ENCODE data around the gene NREP.

GRCh38 chr5:111697215-111697614, 59.8 kb downstream of the NREP start:
- TF ChIP-seq ZNF232 (CRISPR knock-in tag; IDR thresholded peaks at IDR 0.05) (no peak), ZNF425 (CRISPR knock-in tag; conservative IDR thresholded peaks at IDR 0.05) (no peak), ERG (CRISPR knock-in tag; IDR thresholded peaks at IDR 0.05) (no peak), ZNF423 (CRISPR knock-in tag; IDR thresholded peaks at IDR 0.05) (no peak), SMAD3 (CRISPR knock-in tag; IDR thresholded peaks at IDR 0.05; ENCODE audit: borderline replicate concordance) (no peak), FOXJ3 (CRISPR knock-in tag; IDR thresholded peaks at IDR 0.05; ENCODE audit: borderline replicate concordance) (no peak), ESRRA (CRISPR knock-in tag; IDR thresholded peaks at IDR 0.05; ENCODE audit: borderline replicate concordance) (no peak)
- TF ChIP-seq, protein P1, sequence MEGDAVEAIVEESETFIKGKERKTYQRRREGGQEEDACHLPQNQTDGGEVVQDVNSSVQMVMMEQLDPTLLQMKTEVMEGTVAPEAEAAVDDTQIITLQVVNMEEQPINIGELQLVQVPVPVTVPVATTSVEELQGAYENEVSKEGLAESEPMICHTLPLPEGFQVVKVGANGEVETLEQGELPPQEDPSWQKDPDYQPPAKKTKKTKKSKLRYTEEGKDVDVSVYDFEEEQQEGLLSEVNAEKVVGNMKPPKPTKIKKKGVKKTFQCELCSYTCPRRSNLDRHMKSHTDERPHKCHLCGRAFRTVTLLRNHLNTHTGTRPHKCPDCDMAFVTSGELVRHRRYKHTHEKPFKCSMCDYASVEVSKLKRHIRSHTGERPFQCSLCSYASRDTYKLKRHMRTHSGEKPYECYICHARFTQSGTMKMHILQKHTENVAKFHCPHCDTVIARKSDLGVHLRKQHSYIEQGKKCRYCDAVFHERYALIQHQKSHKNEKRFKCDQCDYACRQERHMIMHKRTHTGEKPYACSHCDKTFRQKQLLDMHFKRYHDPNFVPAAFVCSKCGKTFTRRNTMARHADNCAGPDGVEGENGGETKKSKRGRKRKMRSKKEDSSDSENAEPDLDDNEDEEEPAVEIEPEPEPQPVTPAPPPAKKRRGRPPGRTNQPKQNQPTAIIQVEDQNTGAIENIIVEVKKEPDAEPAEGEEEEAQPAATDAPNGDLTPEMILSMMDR (IDR thresholded peaks at IDR 0.05), result no peak
- TF ChIP-seq, protein P2, sequence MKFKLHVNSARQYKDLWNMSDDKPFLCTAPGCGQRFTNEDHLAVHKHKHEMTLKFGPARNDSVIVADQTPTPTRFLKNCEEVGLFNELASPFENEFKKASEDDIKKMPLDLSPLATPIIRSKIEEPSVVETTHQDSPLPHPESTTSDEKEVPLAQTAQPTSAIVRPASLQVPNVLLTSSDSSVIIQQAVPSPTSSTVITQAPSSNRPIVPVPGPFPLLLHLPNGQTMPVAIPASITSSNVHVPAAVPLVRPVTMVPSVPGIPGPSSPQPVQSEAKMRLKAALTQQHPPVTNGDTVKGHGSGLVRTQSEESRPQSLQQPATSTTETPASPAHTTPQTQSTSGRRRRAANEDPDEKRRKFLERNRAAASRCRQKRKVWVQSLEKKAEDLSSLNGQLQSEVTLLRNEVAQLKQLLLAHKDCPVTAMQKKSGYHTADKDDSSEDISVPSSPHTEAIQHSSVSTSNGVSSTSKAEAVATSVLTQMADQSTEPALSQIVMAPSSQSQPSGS (CRISPR knock-in tag; IDR thresholded peaks at IDR 0.05; ENCODE audit: borderline replicate concordance, low read depth), result no peak

All from WTC11 (cell line).